ENCODE measurements around the gene FAM228B. TPM values are rescaled to one million over a fixed set of nuclear protein-coding genes. Genes with fewer than 3 reads are reported as not detected.

FAM228B gene
- total RNA-seq, 4 donors from 2014 or later = 22.6 to 41.4 (median 33.8) TPM

DNA sequence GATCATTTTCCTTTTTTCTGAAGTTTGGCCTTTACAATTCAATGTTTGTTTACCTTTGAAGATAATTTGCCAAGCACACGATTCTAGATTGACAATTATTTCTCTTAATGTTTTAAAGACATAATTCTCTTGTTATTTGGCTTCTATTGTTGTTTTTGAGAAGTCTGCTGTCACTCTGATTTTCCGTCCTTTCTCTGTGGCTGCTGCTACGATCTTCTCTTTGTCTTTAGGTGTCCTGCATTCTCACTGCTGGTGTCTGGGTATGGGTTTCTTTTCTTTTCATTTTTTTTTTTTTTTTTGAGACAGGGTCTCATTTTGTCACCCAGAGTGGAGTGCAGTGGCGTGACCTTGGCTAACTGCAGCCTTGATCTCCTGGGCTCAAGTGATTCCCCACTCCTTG lies 36.4 kb downstream of the FAM228B start:
- Histone ChIP-seq H3K27ac (replicated peaks in 1 of 4) (no peak overlapping the region), H3K36me3 (peaks cover 0 to 48% (median 17%) of the 10 kb centered on the region in 4 donors), H3K4me1 (no peaks in the 10 kb centered on the region), H3K4me3 (no peak overlapping the region), H3K9me3 (peaks cover 0 to 5% (median 0%) of the 10 kb centered on the region in 4 donors), H3K27me3 (no peaks in the 10 kb centered on the region)
- 93% methylated on average over 4 of the region's 4 CpGs for WGBS
- intact Hi-C loops (cut with DNase I) = no loop called here
- DNase-seq (ENCODE audit: extremely low spot score) = no peak
- no peak for TF ChIP-seq EP300 (IDR thresholded peaks at IDR 0.05)
- TF ChIP-seq POLR2A (IDR thresholded peaks at IDR 0.05; ENCODE audit: low read depth) = no peak
- TF ChIP-seq, protein P1, sequence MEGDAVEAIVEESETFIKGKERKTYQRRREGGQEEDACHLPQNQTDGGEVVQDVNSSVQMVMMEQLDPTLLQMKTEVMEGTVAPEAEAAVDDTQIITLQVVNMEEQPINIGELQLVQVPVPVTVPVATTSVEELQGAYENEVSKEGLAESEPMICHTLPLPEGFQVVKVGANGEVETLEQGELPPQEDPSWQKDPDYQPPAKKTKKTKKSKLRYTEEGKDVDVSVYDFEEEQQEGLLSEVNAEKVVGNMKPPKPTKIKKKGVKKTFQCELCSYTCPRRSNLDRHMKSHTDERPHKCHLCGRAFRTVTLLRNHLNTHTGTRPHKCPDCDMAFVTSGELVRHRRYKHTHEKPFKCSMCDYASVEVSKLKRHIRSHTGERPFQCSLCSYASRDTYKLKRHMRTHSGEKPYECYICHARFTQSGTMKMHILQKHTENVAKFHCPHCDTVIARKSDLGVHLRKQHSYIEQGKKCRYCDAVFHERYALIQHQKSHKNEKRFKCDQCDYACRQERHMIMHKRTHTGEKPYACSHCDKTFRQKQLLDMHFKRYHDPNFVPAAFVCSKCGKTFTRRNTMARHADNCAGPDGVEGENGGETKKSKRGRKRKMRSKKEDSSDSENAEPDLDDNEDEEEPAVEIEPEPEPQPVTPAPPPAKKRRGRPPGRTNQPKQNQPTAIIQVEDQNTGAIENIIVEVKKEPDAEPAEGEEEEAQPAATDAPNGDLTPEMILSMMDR (IDR thresholded peaks at IDR 0.05) = no peak
- no peak for TF ChIP-seq POLR2AphosphoS5 (IDR thresholded peaks at IDR 0.05)

- no peaks in the 10 kb centered on the region for H3K27me3 ChIP-seq
- intact Hi-C loops (cut with DNase I) = no loop called here
- H3K4me3 ChIP-seq = no peak overlapping the region
- H3K4me1 ChIP-seq = no peaks in the 10 kb centered on the region
- no peak for DNase-seq (ENCODE audit: extremely low spot score)
- TF ChIP-seq, protein P1 (IDR thresholded peaks at IDR 0.05) = no peak
- peaks cover 0 to 5% (median 0%) of the 10 kb centered on the region in 4 donors for H3K9me3 ChIP-seq
- peaks cover 0 to 43% (median 17%) of the 10 kb centered on the region in 4 donors for H3K36me3 ChIP-seq
- H3K27ac ChIP-seq (replicated peaks in 1 of 4) = no peak overlapping the region
Observed at GRCh38 chr2:24160761-24161160, 37.5 kb downstream of the FAM228B start.

DNA sequence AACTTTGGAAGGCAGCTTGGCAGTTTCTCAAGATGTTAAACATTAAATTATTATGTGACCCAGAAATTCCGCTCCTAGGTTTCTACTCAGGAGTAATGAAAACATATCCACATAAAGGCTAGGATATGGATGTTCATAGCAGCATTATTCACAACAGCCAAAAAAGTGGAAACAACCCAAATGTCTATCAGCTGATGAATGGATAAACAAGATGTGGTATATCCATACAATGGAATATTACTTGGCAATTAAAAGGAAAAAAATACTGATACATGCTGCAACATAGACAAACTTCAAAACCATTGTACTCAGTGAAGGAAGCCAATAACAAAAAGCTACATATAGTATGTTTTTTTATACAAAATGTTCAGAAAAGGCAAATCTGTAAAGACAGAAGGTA lies 39.2 kb downstream of the FAM228B start:
- H3K27me3 ChIP-seq = no peaks in the 10 kb centered on the region
- DNase-seq (ENCODE audit: extremely low spot score) = no peak
- no peaks in the 10 kb centered on the region for H3K4me1 ChIP-seq
- intact Hi-C loops (cut with DNase I) = no loop called here
- TF ChIP-seq, protein P1 (IDR thresholded peaks at IDR 0.05) = no peak
- no peak for TF ChIP-seq POLR2A (IDR thresholded peaks at IDR 0.05; ENCODE audit: low read depth)
- TF ChIP-seq EP300 (IDR thresholded peaks at IDR 0.05) = no peak
- TF ChIP-seq POLR2AphosphoS5 (IDR thresholded peaks at IDR 0.05) = no peak
- no peak overlapping the region for H3K4me3 ChIP-seq
- WGBS = 100% methylated on average over 1 of the region's 1 CpG
- peaks cover 0 to 5% (median 0%) of the 10 kb centered on the region in 4 donors for H3K9me3 ChIP-seq
- H3K27ac ChIP-seq (replicated peaks in 1 of 4) = no peak overlapping the region
- H3K36me3 ChIP-seq = peaks cover 0 to 32% (median 14%) of the 10 kb centered on the region in 4 donors

GRCh38 chr2:24163186-24163585 lies 39.9 kb downstream of the FAM228B start:
- 60% methylated on average over 3 of the region's 3 CpGs for WGBS
- no peaks in the 10 kb centered on the region for H3K27me3 ChIP-seq
- H3K9me3 ChIP-seq = peaks cover 0 to 5% (median 0%) of the 10 kb centered on the region in 4 donors
- H3K4me1 ChIP-seq = no peaks in the 10 kb centered on the region
- H3K36me3 ChIP-seq = peaks cover 0 to 27% (median 12%) of the 10 kb centered on the region in 4 donors
- H3K27ac ChIP-seq (replicated peaks in 1 of 4) = no peak overlapping the region
- no peak for DNase-seq (ENCODE audit: extremely low spot score)
- no peak for TF ChIP-seq POLR2AphosphoS5 (IDR thresholded peaks at IDR 0.05)
- no peak for TF ChIP-seq EP300 (IDR thresholded peaks at IDR 0.05)
- TF ChIP-seq, protein P1 (IDR thresholded peaks at IDR 0.05) = no peak
- no peak for TF ChIP-seq POLR2A (IDR thresholded peaks at IDR 0.05; ENCODE audit: low read depth)
- intact Hi-C loops (cut with DNase I) = no loop called here
- H3K4me3 ChIP-seq = no peak overlapping the region

DNA sequence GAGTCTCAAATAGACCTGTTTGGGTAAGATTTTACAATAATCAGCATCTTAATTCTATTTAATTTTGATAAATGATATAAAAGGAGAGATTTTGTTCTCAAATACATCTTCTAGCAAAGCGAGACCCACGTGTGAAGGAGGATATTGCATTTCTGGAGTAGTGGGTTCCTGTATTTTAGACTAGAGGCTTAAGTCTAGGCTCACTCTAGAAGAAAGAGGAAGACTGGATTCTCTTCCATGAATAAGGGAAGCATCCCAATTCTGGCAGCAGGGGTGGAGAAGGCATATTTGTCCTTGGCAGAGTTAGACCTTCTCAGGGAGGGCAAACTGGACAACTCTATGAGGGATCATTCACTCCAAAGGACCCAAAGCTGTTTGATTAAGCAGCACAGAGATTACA lies 40.3 kb downstream of the FAM228B start:
- DNase-seq (ENCODE audit: extremely low spot score) = no peak
- Histone ChIP-seq H3K27ac (replicated peaks in 1 of 4) (no peak overlapping the region), H3K9me3 (peaks cover 0 to 5% (median 0%) of the 10 kb centered on the region in 4 donors), H3K4me3 (no peak overlapping the region), H3K27me3 (no peaks in the 10 kb centered on the region), H3K36me3 (peaks cover 0 to 27% (median 12%) of the 10 kb centered on the region in 4 donors), H3K4me1 (no peaks in the 10 kb centered on the region)
- TF ChIP-seq POLR2A (IDR thresholded peaks at IDR 0.05; ENCODE audit: low read depth) = no peak
- TF ChIP-seq POLR2AphosphoS5 (IDR thresholded peaks at IDR 0.05) = no peak
- intact Hi-C loops (cut with DNase I) = no loop called here
- WGBS = 90% methylated on average over 2 of the region's 2 CpGs
